SK-N-SH (cell line): ENCODE results near the gene PGAM2. TPM values are rescaled to one million over a fixed set of nuclear protein-coding genes. Genes with fewer than 3 reads are reported as not detected.

Experiments
- CTCF ChIA-PET: fragments of 300-600, 350-600 bp; formaldehyde crosslinking; extraction: SDS; loops from one replicate; lab custom pipeline; 2021; lab: Yijun Ruan, JAX
- POLR2A ChIA-PET: fragments of 350-600 bp; sonication (Branson Sonifier 250); formaldehyde crosslinking; extraction: SDS; loops from one replicate; lab custom pipeline; 2020; ENCODE audit warnings: antibody characterized with exemption, inconsistent platforms; lab: Yijun Ruan, JAX
- DNase-seq: peaks from one replicate; pipeline ENCODE4 v3.0.0; 2012
- H2AFZ ChIP-seq: fragments of 200-600 bp; sonication (generic); 2 replicates; pipeline ENCODE4 v1.8.1; 2016; ENCODE audit warnings: antibody characterized with exemption, mild to moderate bottlenecking, low read depth
- H3F3A ChIP-seq: fragments of 200-600 bp; sonication (generic); replicated peaks from 2 replicates; pipeline ENCODE3; 2016; ENCODE audit warnings: antibody characterized with exemption, mild to moderate bottlenecking; ENCODE audit not compliant: insufficient read depth
- H3K27ac ChIP-seq, 2 experiments: fragments of 200-500 bp in 1 of 2; fragments of 200-600 bp in 1 of 2; sonication (Bioruptor generic) in 1 of 2; sonication (generic), shearing (Covaris generic) in 1 of 2; 2 replicates each; pipeline versions ENCODE4 v1.5.1 to v1.6.1; 2014 to 2016; ENCODE audit warnings: low read depth in 2 of 2, inconsistent platforms in 1 of 2, low read length in 1 of 2, mild to moderate bottlenecking in 1 of 2, mixed read lengths in 1 of 2
- H3K27me3 ChIP-seq: fragments of 200-600 bp; sonication (generic), shearing (Covaris generic); 2 replicates; pipeline ENCODE4 v1.6.1; 2016; ENCODE audit warnings: mixed run types; ENCODE audit not compliant: insufficient read depth
- H3K36me3 ChIP-seq, 2 experiments: fragments of 200-500 bp in 1 of 2; fragments of 200-600 bp in 1 of 2; sonication (Bioruptor generic) in 1 of 2; sonication (generic) in 1 of 2; replicated peaks in 1 of 2; 2 replicates each; pipeline versions ENCODE3 to v1.5.1; 2014 to 2016; ENCODE audit warnings: low read length in 1 of 2, mild to moderate bottlenecking in 1 of 2; ENCODE audit not compliant: insufficient read depth in 2 of 2, control insufficient read depth in 1 of 2
- H3K4me1 ChIP-seq, 2 experiments: fragments of 200-500 bp in 1 of 2; fragments of 200-600 bp in 1 of 2; sonication (Bioruptor generic) in 1 of 2; sonication (generic), shearing (Covaris generic) in 1 of 2; 2 replicates each; pipeline versions ENCODE4 v1.5.1 to v1.6.1; 2014 to 2016; ENCODE audit warnings: low read depth in 1 of 2, low read length in 1 of 2, mixed run types in 1 of 2; ENCODE audit not compliant: insufficient read depth in 2 of 2, control insufficient read depth in 1 of 2
- H3K4me2 ChIP-seq: fragments of 200-600 bp; sonication (generic), shearing (Covaris generic); 2 replicates; pipeline ENCODE4 v1.6.1; 2017; ENCODE audit warnings: mixed run types
- H3K4me3 ChIP-seq, 2 experiments: fragments of 200-500 bp in 1 of 2; fragments of 200-600 bp in 1 of 2; sonication (Bioruptor generic) in 1 of 2; sonication (generic), shearing (Covaris generic) in 1 of 2; 2 replicates each; pipeline versions ENCODE4 v1.5.1 to v1.8.1; 2014 to 2016; ENCODE audit warnings: low read depth in 2 of 2, inconsistent platforms in 1 of 2, low read length in 1 of 2, mild to moderate bottlenecking in 1 of 2, mixed read lengths in 1 of 2, moderate library complexity in 1 of 2
- H3K79me2 ChIP-seq: fragments of 200-600 bp; sonication (generic); 2 replicates; pipeline ENCODE4 v1.8.1; 2017; ENCODE audit warnings: mild to moderate bottlenecking; ENCODE audit not compliant: insufficient read depth
- H3K9ac ChIP-seq: fragments of 200-600 bp; sonication (generic); 2 replicates; pipeline ENCODE4 v1.6.1; 2017; ENCODE audit warnings: mixed run types
- H3K9me2 ChIP-seq: fragments of 200-600 bp; sonication (generic); 2 replicates; pipeline ENCODE4 v1.6.1; 2017; ENCODE audit warnings: mixed run types
- H3K9me3 ChIP-seq: fragments of 200-600 bp; sonication (generic); 2 replicates; pipeline ENCODE4 v1.6.1; 2017; ENCODE audit warnings: mixed run types, mild to moderate bottlenecking, moderate library complexity
- H4K20me1 ChIP-seq: fragments of 200-600 bp; sonication (generic); 2 replicates; pipeline ENCODE4 v1.6.1; 2017; ENCODE audit warnings: mild to moderate bottlenecking, mixed run types; ENCODE audit not compliant: insufficient read depth
- CTCF ChIP-seq: fragments of 200-600 bp; sonication (generic); IDR thresholded peaks from 2 replicates; pipeline ENCODE4 v1.6.1; 2017; ENCODE audit warnings: antibody characterized with exemption, mild to moderate bottlenecking, moderate library complexity
- EP300 ChIP-seq, 2 experiments: IDR thresholded peaks; 2 replicates each; pipeline versions ENCODE4 v1.4.0 to v1.6.1; 2012; ENCODE audit warnings: borderline replicate concordance in 1 of 2, low read depth in 1 of 2, low read length in 1 of 2
- EZH2phosphoT487 ChIP-seq: fragments of 200-600 bp; sonication (generic); IDR thresholded peaks from 2 replicates; pipeline ENCODE4 v1.6.1; 2017; ENCODE audit warnings: low read depth, mixed run types, mild to moderate bottlenecking, antibody characterized with exemption, moderate library complexity, borderline replicate concordance
- FOSL2 ChIP-seq: IDR thresholded peaks from 2 replicates; pipeline ENCODE4 v1.4.0; 2012; ENCODE audit warnings: low read depth, mild to moderate bottlenecking, moderate library complexity, borderline replicate concordance
- FOXJ3 ChIP-seq: sonication (generic); formaldehyde crosslinking; IDR thresholded peaks from 2 replicates; pipeline ENCODE4 v1.5.1; 2020; ENCODE audit warnings: mild to moderate bottlenecking, missing genetic modification reagents
- GABPA ChIP-seq: IDR thresholded peaks from 2 replicates; pipeline ENCODE4 v1.4.0; 2012; ENCODE audit warnings: low read depth, mild to moderate bottlenecking
- GATA2 ChIP-seq: sonication (generic); formaldehyde crosslinking; IDR thresholded peaks from 2 replicates; pipeline ENCODE4 v1.5.0; 2020; ENCODE audit warnings: mild to moderate bottlenecking, missing genetic modification reagents
- JUND ChIP-seq: IDR thresholded peaks from 2 replicates; pipeline ENCODE4 v1.4.0; 2012
- MXI1 ChIP-seq: IDR thresholded peaks from 2 replicates; pipeline ENCODE4 v1.6.1; 2012; ENCODE audit warnings: mild to moderate bottlenecking, low read depth, low read length, improper control_type of control experiment
- PBX3 ChIP-seq: IDR thresholded peaks from 2 replicates; pipeline ENCODE4; 2012
- POLR2AphosphoS5 ChIP-seq: IDR thresholded peaks from 2 replicates; pipeline ENCODE4 v1.6.1; 2012; ENCODE audit warnings: low read depth, low read length
- RAD21 ChIP-seq: IDR thresholded peaks from 2 replicates; pipeline ENCODE4 v1.6.1; 2012; ENCODE audit warnings: mild to moderate bottlenecking, low read length
- RCOR1 ChIP-seq: fragments of 150-350 bp; IDR thresholded peaks from 2 replicates; pipeline ENCODE4 v1.6.1; 2017; ENCODE audit warnings: antibody characterized with exemption, low read length
- RFX5 ChIP-seq: IDR thresholded peaks from 2 replicates; pipeline ENCODE4 v1.6.1; 2012; ENCODE audit warnings: mild to moderate bottlenecking, improper control_type of control experiment, low read length
- SIN3A ChIP-seq: IDR thresholded peaks from 2 replicates; pipeline ENCODE4 v1.6.1; 2012; ENCODE audit warnings: low read depth, mild to moderate bottlenecking, low read length, moderate library complexity, borderline replicate concordance
- SMC3 ChIP-seq: IDR thresholded peaks from 2 replicates; pipeline ENCODE4 v1.6.1; 2012; ENCODE audit warnings: low read depth, low read length, improper control_type of control experiment
- TCF12 ChIP-seq: IDR thresholded peaks from 2 replicates; pipeline ENCODE4 v1.4.0; 2012
- TEAD4 ChIP-seq: IDR thresholded peaks from 2 replicates; pipeline ENCODE4 v1.4.0; 2012; ENCODE audit warnings: mild to moderate bottlenecking, borderline replicate concordance; ENCODE audit not compliant: insufficient read depth
- USF2 ChIP-seq: fragments of 150-350 bp; IDR thresholded peaks from 2 replicates; pipeline ENCODE4 v1.6.1; 2017; ENCODE audit warnings: antibody characterized with exemption, low read length, low read depth, borderline replicate concordance
- YY1 ChIP-seq: IDR thresholded peaks from 2 replicates; pipeline ENCODE4 v1.4.0; 2012; ENCODE audit warnings: low read depth, mild to moderate bottlenecking
- ZBTB33 ChIP-seq: IDR thresholded peaks from 2 replicates; pipeline ENCODE4 v1.4.0; 2012; ENCODE audit warnings: low read depth, borderline replicate concordance
- WGBS: methylation state at CpG from one replicate; pipeline ENCODE4 v1.1.6; 2017; ENCODE audit warnings: low lambda C conversion rate; 5-methylcytosine and 5-hydroxymethylcytosine counted together
- polyA plus RNA-seq, 3 experiments: library from polyadenylated mRNA; depleted of rRNA; stranded (reverse); fragments of >200 nt; gene quantifications; 2 replicates each; pipeline ENCODE4 v1.2.3, GENCODE V29; 2012

Gene PGAM2
- polyA plus RNA-seq, 1 of the 3 experiments (the other 2 are of a cell fraction), result 0.79 TPM

GRCh38 chr7:44087911-44088838 is 22.8 kb upstream of the PGAM2 start (continued):
- TF ChIP-seq USF2 (no peak), GABPA (peak; percentile 74), EP300 (IDR thresholded peaks at IDR 0.05; ENCODE audit: borderline replicate concordance in 1 of 2, low read depth in 1 of 2, low read length in 1 of 2) (peak in 1 of 2 experiments; percentile 73; a peak in 1 of 4 replicates), ZBTB33 (peak; percentile 54; the same call in 1 of the 2 replicates), EZH2phosphoT487 (no peak), JUND (no peak; the same call in 1 of the 2 replicates), FOSL2 (peak; percentile 46; the same call in 1 of the 2 replicates), PBX3 (0 out of 2 replicates have a peak, but pooled peaks have one; percentile 9), RAD21 (no peak), YY1 (peak; percentile 35; the same call in 1 of the 2 replicates)

- DNase-seq, result no peak
- Histone ChIP-seq H3K4me3 (no peak overlapping the region), H3K27me3 (no peaks in the 10 kb centered on the region), H4K20me1 (no peaks in the 10 kb centered on the region), H3K4me2 (no peak overlapping the region; the same call in 1 of the 2 replicates), H3K4me1 (peaks cover 17 to 18% of the 10 kb centered on the region in 2 experiments)
- WGBS, result 98% methylated on average over 3 of the region's 3 CpGs
- ChIA-PET CTCF (interaction anchor here (0.9 to 3.1 kb wide), 6 partner anchors 10 to 103 kb away, joined by 3 to 15 read pairs (median 4); partner anchors contain the start of gene GCK), POLR2A (no interaction called here)
- TF ChIP-seq RFX5 (no peak), EP300 (IDR thresholded peaks at IDR 0.05; ENCODE audit: borderline replicate concordance in 1 of 2, low read depth in 1 of 2, low read length in 1 of 2) (no peak), POLR2AphosphoS5 (no peak), RAD21 (no peak), TCF12 (no peak), MXI1 (no peak), SIN3A (no peak), SMC3 (no peak), GABPA (no peak), EZH2phosphoT487 (no peak), RCOR1 (no peak), CTCF (no peak), TEAD4 (no peak), GATA2 (no peak), FOXJ3 (CRISPR knock-in tag) (no peak)
- TF ChIP-seq, all 33 proteins: peak for 0
- H3K79me2 ChIP-seq, result peaks cover 6% of the 10 kb centered on the region
- H3K9me3 ChIP-seq, result no peaks in the 10 kb centered on the region
- peak overlapping the region; percentile 23 to 100; a peak in 3 of 4 replicates for H3K27ac ChIP-seq
- H3F3A ChIP-seq, result peaks cover 60% of the 10 kb centered on the region
- H3K9ac ChIP-seq, result no peak overlapping the region; the same call in 1 of the 2 replicates
- no peaks in the 10 kb centered on the region for H3K36me3 ChIP-seq
- H2AFZ ChIP-seq, result peak overlapping the region; percentile 1; the same call in 1 of the 2 replicates
- no peaks in the 10 kb centered on the region for H3K9me2 ChIP-seq
Observed at GRCh38 chr7:44086627-44087026, 21.3 kb upstream of the PGAM2 start.
